CD1c-positive myeloid dendritic cell (primary cell): ENCODE measurements around the gene GALK2.
"Not testable (repeated sequence)": the region's sequence is repeated elsewhere in the genome, so short reads cannot be mapped to it uniquely, and the experiment has no call there.

Source experiments
- DNase-seq: peaks from one replicate; pipeline ENCODE4 v3.0.0-alpha.2; 2016; ENCODE audit errors: extremely low spot score

Gene GALK2

DNA sequence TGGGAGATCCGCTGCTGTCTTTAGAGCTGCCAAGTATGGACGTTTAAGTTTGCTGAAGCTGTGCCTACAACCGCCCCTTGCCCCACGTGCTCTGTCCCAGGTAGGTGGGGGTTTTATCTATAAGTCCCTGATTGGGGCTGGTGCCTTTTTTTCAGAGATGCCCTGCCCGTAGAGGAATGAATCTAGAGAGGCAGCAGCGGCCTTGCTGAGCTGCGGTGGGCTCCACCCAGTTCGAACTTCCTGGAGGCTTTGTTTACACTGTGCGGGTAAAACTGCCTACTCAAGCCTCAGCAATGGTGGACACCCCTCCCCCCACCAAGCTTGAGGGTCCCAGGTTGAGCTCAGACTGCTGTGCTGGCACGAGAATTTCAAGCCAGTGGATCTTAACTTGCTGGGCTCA lies 169.6 kb downstream of the GALK2 start:
- no peak for DNase-seq

DNA sequence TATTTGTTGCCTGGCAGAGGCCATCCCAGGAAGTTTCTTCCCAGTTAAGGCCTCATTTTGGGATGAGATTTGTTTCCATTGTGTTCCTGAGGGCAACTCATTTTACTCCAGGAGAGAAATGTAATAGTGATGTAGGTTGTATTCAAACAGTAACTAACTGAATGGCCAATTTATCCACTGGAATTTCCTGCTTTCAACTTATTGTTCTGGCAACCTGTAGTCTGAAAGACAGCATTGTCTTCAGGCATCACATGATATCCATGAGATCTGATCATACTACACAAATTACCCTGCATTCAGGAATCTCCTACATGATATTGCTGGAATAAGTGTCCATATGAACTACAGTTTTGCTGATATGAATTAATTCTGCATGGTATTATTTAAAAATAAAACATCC lies 173.5 kb downstream of the GALK2 start:
- DNase-seq, result no peak

DNA sequence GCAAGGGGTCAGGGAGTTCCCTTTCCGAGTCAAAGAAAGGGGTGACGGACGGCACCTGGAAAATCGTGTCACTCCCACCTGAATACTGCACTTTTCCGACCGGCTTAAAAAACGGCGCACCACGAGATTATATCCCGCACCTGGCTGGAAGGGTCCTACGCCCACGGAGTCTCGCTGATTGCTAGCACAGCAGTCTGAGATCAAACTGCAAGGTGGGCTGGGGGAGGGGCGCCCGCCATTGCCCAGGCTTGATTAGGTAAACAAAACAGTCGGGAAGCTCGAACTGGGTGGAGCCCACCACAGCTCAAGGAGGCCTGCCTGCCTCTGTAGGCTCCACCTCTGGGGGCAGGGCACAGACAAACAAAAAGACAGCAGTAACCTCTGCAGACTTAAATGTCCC lies 184.4 kb downstream of the GALK2 start:
- not testable (repeated sequence) for DNase-seq

DNA sequence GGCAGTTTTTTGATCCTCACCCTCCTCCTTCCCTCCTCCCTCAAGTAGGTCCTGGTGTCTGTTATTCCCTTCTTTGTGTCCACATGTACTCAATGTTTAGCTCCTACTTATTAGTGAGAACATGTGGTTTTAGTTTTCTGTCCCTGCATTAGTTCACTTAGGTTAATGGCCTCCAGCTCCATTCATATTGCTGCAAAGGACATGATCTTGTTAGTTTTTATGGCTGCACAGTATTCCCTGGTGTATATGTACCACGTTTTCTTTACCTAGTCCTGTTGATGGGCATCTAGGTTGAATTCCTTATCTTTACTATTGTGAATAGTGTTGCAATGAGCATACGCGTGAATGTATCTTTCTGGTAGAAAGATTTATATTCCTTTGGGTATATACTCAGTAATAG lies 191.3 kb downstream of the GALK2 start:
- DNase-seq, result no peak

DNA sequence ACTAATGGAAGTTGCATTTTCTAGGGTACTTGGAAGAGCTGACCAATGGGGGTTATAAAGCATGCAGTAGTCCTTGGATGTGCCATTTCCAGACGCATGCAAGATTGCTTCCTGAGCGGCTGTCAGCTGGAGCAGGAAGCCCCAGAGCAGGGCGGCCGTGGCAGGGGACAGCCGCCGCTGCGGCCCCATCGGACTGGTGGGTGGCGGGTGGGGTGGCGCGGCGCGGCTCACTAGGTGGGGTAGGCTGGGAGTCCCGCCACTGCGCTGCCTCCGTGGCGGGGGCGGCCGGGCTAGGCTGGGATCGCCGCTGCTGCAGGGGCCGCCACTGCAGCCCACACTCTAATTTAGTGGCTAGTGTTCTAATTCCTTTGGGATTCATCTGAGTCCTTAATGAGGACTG lies 196.4 kb downstream of the GALK2 start:
- DNase-seq, result no peak

DNA sequence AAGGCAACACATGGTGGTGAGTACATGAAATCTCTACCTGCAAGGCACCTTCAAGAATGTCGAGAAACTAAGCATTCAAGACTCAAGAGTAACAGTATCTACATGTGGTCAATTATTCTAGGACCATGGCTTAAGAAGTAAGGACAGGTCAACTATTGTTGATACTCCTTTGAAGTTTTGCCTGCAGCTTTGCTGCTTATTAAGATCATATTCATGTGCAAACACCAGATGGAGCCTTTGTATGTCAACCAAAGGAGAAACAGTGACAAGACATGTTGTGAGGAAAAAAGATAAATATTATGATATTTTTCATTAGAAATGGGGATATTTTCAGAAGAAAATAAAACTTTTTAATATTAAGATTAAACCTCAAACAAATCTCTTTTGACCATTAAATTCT lies 200.7 kb downstream of the GALK2 start:
- DNase-seq, result no peak

DNA sequence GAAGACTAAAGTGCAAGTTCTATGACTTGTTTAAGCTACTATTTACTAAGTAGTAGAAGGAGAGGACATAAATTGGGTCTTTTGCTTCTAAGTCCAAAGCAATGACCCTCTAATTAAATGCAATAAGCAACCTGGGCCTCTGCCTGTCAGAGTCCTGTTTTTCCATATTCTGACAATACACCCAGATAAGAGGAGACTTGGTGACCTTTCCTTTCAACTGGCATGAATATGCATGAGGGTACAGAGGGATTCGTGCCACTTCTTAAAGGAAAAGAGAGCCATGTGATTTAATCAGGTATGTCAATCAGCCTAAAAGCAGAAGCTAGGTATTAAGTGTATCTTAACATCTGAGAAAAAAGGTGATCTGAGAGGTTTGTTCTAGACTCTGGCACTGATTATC lies 202.3 kb downstream of the GALK2 start:
- no peak for DNase-seq

DNA sequence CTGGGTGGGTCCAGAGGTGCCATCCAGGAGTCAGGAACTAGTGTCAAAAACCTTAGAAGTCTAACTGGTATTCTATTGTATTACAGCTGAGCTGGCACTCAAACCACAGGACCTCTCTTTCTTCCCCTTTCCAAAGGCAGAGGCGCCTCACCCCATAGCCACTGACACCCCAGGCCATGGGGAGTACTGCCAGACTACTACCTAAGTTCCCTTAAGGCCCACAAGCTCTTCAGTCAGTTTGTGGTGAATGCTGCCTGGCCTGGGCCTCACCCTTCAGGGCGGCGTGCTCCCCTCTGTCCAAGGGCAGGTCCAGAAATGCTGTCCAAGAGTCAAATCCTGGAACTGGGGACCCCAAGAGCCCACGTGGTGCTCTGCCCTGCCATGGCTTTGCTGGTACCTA lies 209.9 kb downstream of the GALK2 start:
- no peak for DNase-seq

DNA sequence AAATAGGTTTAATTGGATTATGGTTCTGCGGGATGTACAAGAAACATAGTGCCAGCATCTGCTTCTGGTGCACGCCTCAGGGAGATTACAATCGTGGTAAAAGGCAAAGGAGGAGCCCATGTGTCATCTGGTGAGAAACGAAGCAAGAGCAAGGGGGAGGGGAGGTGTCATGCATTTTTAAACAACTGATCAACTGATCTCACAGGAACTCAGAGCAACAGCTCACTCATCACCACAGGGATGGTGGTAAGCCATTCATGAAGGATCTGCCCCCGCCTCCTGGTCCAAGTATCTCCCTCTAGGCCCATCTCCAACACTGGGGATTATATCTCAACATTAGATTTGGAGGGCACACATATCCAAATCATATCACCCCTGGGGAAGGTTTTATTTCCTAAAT lies 210.9 kb downstream of the GALK2 start:
- no peak for DNase-seq
